GM12878 (cell line): Measurements from ENCODE around the gene C16orf95. TPM values are rescaled to one million over a fixed set of nuclear protein-coding genes. Genes with fewer than 3 reads are reported as not detected.

Source experiments
- ATAC-seq: fragments of 200-7000 bp; cut with Tn5 transposase; 3 replicates; pipeline ENCODE4 v1.9.1; 2020; ENCODE audit warnings: mild to moderate bottlenecking, moderate library complexity
- BruUV-seq: library from RNA; stranded (reverse); fragments of 400-500 nt; replicated peaks from 2 replicates; lab custom pipeline; 2021; lab: Mats Ljungman, UMichigan
- CTCF ChIA-PET: fragments of 300-600 bp; sonication (Branson Sonifier 250); formaldehyde crosslinking; extraction: SDS; loops from one replicate; lab custom pipeline; 2021; ENCODE audit warnings: inconsistent platforms; lab: Yijun Ruan, JAX
- POLR2A ChIA-PET: fragments of 350-600 bp; formaldehyde crosslinking; extraction: SDS; loops from one replicate; lab custom pipeline; 2021; ENCODE audit warnings: inconsistent platforms; lab: Charles Lee
- RAD21 ChIA-PET: fragments of 300-600 bp; sonication (Branson Sonifier 250); formaldehyde crosslinking; loops from one replicate; lab custom pipeline; 2023; ENCODE audit warnings: antibody characterized with exemption; ENCODE audit not compliant: unreplicated experiment; lab: Charles Lee
- SMC1A ChIA-PET: fragments of 300-600 bp; sonication (Branson Sonifier 250); formaldehyde crosslinking; loops from one replicate; lab custom pipeline; 2023; ENCODE audit not compliant: unreplicated experiment, uncharacterized antibody; lab: Charles Lee
- DNase-seq: peaks from one replicate; pipeline ENCODE4 v3.0.0-alpha.2; 2011; ENCODE audit warnings: low read depth, low spot score
- FAIRE-seq: peaks from 3 replicates; lab custom pipeline; 2011; peaks lifted over from hg19 to GRCh38; lab: Jason Lieb, UNC
- H2AFZ ChIP-seq: 2 replicates; pipeline ENCODE4 v1.6.0; 2011; ENCODE audit warnings: low read depth, low read length, control low read depth; ENCODE audit not compliant: control insufficient read depth
- H3K27ac ChIP-seq: 2 replicates; pipeline ENCODE4 v1.5.1; 2011; ENCODE audit warnings: control low read depth; ENCODE audit not compliant: control insufficient read depth, insufficient read depth
- H3K27me3 ChIP-seq, 2 experiments: replicated peaks in 1 of 2; 2 replicates each; pipeline versions ENCODE4 v1.6.0 to v1.6.1; 2011; ENCODE audit warnings: low read length in 1 of 2; ENCODE audit not compliant: control insufficient read depth in 2 of 2, insufficient read depth in 2 of 2
- H3K36me3 ChIP-seq, 2 experiments: 2 replicates each; pipeline ENCODE4 v1.5.1; 2011; ENCODE audit warnings: low read length in 1 of 2; ENCODE audit not compliant: control insufficient read depth in 2 of 2, insufficient read depth in 2 of 2
- H3K4me1 ChIP-seq: 2 replicates; pipeline ENCODE4 v1.6.1; 2011; ENCODE audit warnings: mild to moderate bottlenecking, low read length, moderate library complexity, mixed read lengths; ENCODE audit not compliant: control insufficient read depth, insufficient read depth
- H3K4me2 ChIP-seq: 2 replicates; pipeline ENCODE4 v1.6.0; 2011; ENCODE audit warnings: control low read depth; ENCODE audit not compliant: control insufficient read depth, insufficient read depth
- H3K4me3 ChIP-seq: fragments of 200-600 bp; sonication (generic); 2 replicates; pipeline ENCODE4 v1.5.1; 2016
- H3K79me2 ChIP-seq: 2 replicates; pipeline ENCODE4 v1.6.0; 2011; ENCODE audit warnings: low read length; ENCODE audit not compliant: control insufficient read depth, insufficient read depth
- H3K9ac ChIP-seq: 2 replicates; pipeline ENCODE4 v1.8.0; 2011; ENCODE audit warnings: low read length, control low read depth, mixed read lengths; ENCODE audit not compliant: control insufficient read depth, insufficient read depth
- H3K9me3 ChIP-seq: replicated peaks from 3 replicates; pipeline ENCODE4 v1.5.1; 2011; ENCODE audit warnings: mild to moderate bottlenecking, low read length; ENCODE audit not compliant: control insufficient read depth, insufficient read depth
- H4K20me1 ChIP-seq: 2 replicates; pipeline ENCODE4 v1.6.0; 2011; ENCODE audit not compliant: control insufficient read depth, insufficient read depth
- BMI1 ChIP-seq: fragments of 450-650 bp; IDR thresholded peaks from 2 replicates; pipeline ENCODE4 v1.6.1; 2016; ENCODE audit warnings: mild to moderate bottlenecking, moderate library complexity, borderline replicate concordance
- BRCA1 ChIP-seq: IDR thresholded peaks from 2 replicates; pipeline ENCODE4 v1.6.1; 2011; ENCODE audit warnings: low read depth, low read length, improper control_type of control experiment
- CEBPB ChIP-seq, 2 experiments: fragments of 150-350 bp in 1 of 2; IDR thresholded peaks; 2 replicates each; pipeline ENCODE4 v1.6.1; 2012 to 2014; ENCODE audit warnings: low read depth in 2 of 2, low read length in 2 of 2, borderline replicate concordance in 1 of 2, inconsistent platforms in 1 of 2
- DPF2 ChIP-seq: fragments of 450-650 bp; IDR thresholded peaks from 2 replicates; pipeline ENCODE4 v1.6.1; 2017; ENCODE audit warnings: mild to moderate bottlenecking
- FOS ChIP-seq: IDR thresholded peaks from 3 replicates; pipeline ENCODE4 v1.6.1; 2011; ENCODE audit warnings: borderline replicate concordance; ENCODE audit not compliant: insufficient read length; ENCODE audit errors: extremely low read depth
- GATAD2B ChIP-seq: fragments of 450-650 bp; conservative IDR thresholded peaks from 2 replicates; pipeline ENCODE4 v1.6.1; 2017; ENCODE audit warnings: low read depth, mild to moderate bottlenecking, moderate library complexity
- HCFC1 ChIP-seq: fragments of 150-350 bp; IDR thresholded peaks from 2 replicates; pipeline ENCODE4 v1.6.1; 2014; ENCODE audit warnings: low read length
- IRF4 ChIP-seq: IDR thresholded peaks from 2 replicates; pipeline ENCODE4 v1.6.1; 2011; ENCODE audit warnings: low read depth, low read length
- NRF1 ChIP-seq: conservative IDR thresholded peaks from 2 replicates; pipeline ENCODE4 v1.6.1; 2011; ENCODE audit warnings: mild to moderate bottlenecking, low read depth, low read length, improper control_type of control experiment
- PAX5 ChIP-seq: IDR thresholded peaks from 2 replicates; pipeline ENCODE4 v1.6.1; 2011; ENCODE audit warnings: low read depth, low read length, borderline replicate concordance
- SMAD1 ChIP-seq: fragments of 450-650 bp; IDR thresholded peaks from 2 replicates; pipeline ENCODE4 v1.6.1; 2018; ENCODE audit warnings: mild to moderate bottlenecking, low read depth; ENCODE audit not compliant: partially characterized antibody
- STAT1 ChIP-seq: fragments of 450-650 bp; conservative IDR thresholded peaks from 2 replicates; pipeline ENCODE4 v1.6.1; 2014; ENCODE audit warnings: antibody characterized with exemption, mild to moderate bottlenecking
- SUPT20H ChIP-seq: IDR thresholded peaks from 2 replicates; pipeline ENCODE4 v1.6.1; 2011; ENCODE audit warnings: low read depth, mild to moderate bottlenecking, low read length, moderate library complexity, borderline replicate concordance; ENCODE audit not compliant: control insufficient read depth
- ZBTB33 ChIP-seq: fragments of 450-650 bp; IDR thresholded peaks from 2 replicates; pipeline ENCODE4 v1.6.1; 2017; ENCODE audit warnings: mild to moderate bottlenecking
- ZBTB40 ChIP-seq: fragments of 450-650 bp; IDR thresholded peaks from 2 replicates; pipeline ENCODE4 v1.6.1; 2016; ENCODE audit warnings: mild to moderate bottlenecking, moderate library complexity, borderline replicate concordance
- WGBS: methylation state at CpG from one replicate; pipeline ENCODE4 v1.1.6; 2016; ENCODE audit warnings: low lambda C conversion rate; ENCODE audit not compliant: insufficient replicate concordance, insufficient coverage; ENCODE audit errors: missing lambda C conversion rate; 5-methylcytosine and 5-hydroxymethylcytosine counted together
- in situ Hi-C: fragments of 300-500 bp; cut with MboI; formaldehyde crosslinking; loops from 9 replicates; pipeline ENCODE4 v1.14.3; 2018; ENCODE audit warnings: mixed read lengths
- intact Hi-C: fragments of 100-400 bp; cut with micrococcal nuclease; formaldehyde crosslinking; loops from one replicate; pipeline ENCODE4 v1.14.2; 2022; ENCODE audit not compliant: unreplicated experiment
- polyA plus RNA-seq, 11 experiments: library from polyadenylated mRNA; depleted of rRNA in 4 of 11; unstranded in 6 of 11; stranded (reverse) in 5 of 11; fragments of >200 nt; fragmentation: Nextera tagmentation in 4 of 11; fragmentation: Illumina TruSeq in 1 of 11; extraction: Ambion mirVana in 4 of 11; extraction: Trizol in 1 of 11; gene quantifications; 1 replicate in 1 of 11; 2 replicates in 10 of 11; pipeline versions ENCODE4 v1.2.1 to v1.2.3, GENCODE V29; 2011 to 2016; ENCODE audit warnings: inconsistent platforms in 2 of 11, missing spikeins in 2 of 11, low read depth in 1 of 11
- total RNA-seq, 4 experiments: library from RNA; depleted of rRNA in 3 of 4; stranded (reverse); fragments of >200 nt in 3 of 4; fragmentation: Illumina TruSeq in 1 of 4; extraction: Trizol in 1 of 4; gene quantifications; 2 replicates each; pipeline versions ENCODE4 v1.2.1 to v1.2.3, GENCODE V29; 2013 to 2021
- TF ChIP-seq, protein P1 (sequence below): fragments of 450-650 bp; IDR thresholded peaks from 2 replicates; pipeline ENCODE4 v1.6.1; 2017; ENCODE audit warnings: borderline replicate concordance

C16orf95 gene
- total and polyA plus RNA-seq, 10 of the 15 experiments (the other 5 are each of a cell fraction or from before 2014, with no cell fraction given), result 0.90 to 22.7 (median 6.0) TPM

DNA sequence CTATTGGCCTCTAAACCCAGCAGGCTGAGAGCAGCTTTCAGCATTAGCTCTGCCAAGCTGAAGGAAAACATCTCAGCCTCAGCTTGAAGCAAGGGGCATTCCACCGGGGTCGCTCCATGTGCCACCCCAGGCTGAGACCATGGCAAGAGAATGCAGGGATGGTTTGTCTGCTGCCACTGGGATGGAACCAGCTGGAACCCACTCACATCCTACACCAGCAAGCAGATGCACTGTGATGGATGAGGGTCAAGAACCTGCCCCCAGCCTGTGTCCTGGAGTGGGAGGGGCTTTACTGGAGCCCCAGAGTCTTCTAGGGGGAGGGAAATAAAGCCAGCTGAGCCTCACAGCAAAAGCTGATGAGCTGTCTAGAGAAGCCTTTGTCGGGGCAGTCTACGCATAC is 51.9 kb downstream of the C16orf95 start (continued):
- TF ChIP-seq SMAD1 (no peak), DPF2 (no peak), BRCA1 (no peak), NRF1 (no peak), IRF4 (no peak), FOS (no peak), GATAD2B (no peak), STAT1 (no peak), ZBTB40 (no peak), HCFC1 (no peak)

GRCh38 chr16:87264634-87265033 is 52.6 kb downstream of the C16orf95 start:
- FAIRE-seq (no peak), ATAC-seq (no peak), DNase-seq (no peak)
- no peak overlapping the region for H2AFZ ChIP-seq
- in situ Hi-C loops, result no loop called here
- H3K4me3 ChIP-seq, result no peak overlapping the region
- CTCF ChIA-PET, result no interaction called here
- no TSS peak for BruUV-seq
- H3K4me2 ChIP-seq, result no peak overlapping the region
- H4K20me1 ChIP-seq, result no peaks in the 10 kb centered on the region
- H3K9ac ChIP-seq, result no peak overlapping the region
- RAD21 ChIA-PET, result no interaction called here
- H3K4me1 ChIP-seq, result no peaks in the 10 kb centered on the region
- no peaks in the 10 kb centered on the region; the same call in 2 of the 3 replicates for H3K9me3 ChIP-seq
- SMC1A ChIA-PET, result interaction anchor here (0.5 kb wide), 1 partner anchor 199 kb away, joined by 3 read pairs; no protein-coding TSS in a partner anchor
- 8% methylated on average over 2 of the region's 2 CpGs for WGBS
- intact Hi-C loops, result no loop called here
- no peaks in the 10 kb centered on the region for H3K27me3 ChIP-seq
- H3K79me2 ChIP-seq, result no peaks in the 10 kb centered on the region
- H3K36me3 ChIP-seq, result no peaks in the 10 kb centered on the region
- H3K27ac ChIP-seq, result no peak overlapping the region
- POLR2A ChIA-PET, result no interaction called here
- no peak for TF ChIP-seq SUPT20H
- no peak for TF ChIP-seq BMI1
- TF ChIP-seq ZBTB33, result no peak
- TF ChIP-seq PAX5, result no peak
- TF ChIP-seq CEBPB (IDR thresholded peaks at IDR 0.05; ENCODE audit: borderline replicate concordance in 1 of 2, low read depth in 2 of 2, low read length in 2 of 2), result no peak
- TF ChIP-seq, protein P1, sequence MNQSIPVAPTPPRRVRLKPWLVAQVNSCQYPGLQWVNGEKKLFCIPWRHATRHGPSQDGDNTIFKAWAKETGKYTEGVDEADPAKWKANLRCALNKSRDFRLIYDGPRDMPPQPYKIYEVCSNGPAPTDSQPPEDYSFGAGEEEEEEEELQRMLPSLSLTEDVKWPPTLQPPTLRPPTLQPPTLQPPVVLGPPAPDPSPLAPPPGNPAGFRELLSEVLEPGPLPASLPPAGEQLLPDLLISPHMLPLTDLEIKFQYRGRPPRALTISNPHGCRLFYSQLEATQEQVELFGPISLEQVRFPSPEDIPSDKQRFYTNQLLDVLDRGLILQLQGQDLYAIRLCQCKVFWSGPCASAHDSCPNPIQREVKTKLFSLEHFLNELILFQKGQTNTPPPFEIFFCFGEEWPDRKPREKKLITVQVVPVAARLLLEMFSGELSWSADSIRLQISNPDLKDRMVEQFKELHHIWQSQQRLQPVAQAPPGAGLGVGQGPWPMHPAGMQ, result no peak
